CD4-positive, alpha-beta T cell treated with Interferon gamma for 1 hour (primary cell): ENCODE measurements around the gene CAPN9.
"Not testable (repeated sequence)": the region's sequence is repeated elsewhere in the genome, so short reads cannot be mapped to it uniquely, and the experiment has no call there.

Experiments
- DNase-seq: peaks from one replicate; pipeline ENCODE4 v3.0.0-alpha.2; 2020

Gene CAPN9

DNA sequence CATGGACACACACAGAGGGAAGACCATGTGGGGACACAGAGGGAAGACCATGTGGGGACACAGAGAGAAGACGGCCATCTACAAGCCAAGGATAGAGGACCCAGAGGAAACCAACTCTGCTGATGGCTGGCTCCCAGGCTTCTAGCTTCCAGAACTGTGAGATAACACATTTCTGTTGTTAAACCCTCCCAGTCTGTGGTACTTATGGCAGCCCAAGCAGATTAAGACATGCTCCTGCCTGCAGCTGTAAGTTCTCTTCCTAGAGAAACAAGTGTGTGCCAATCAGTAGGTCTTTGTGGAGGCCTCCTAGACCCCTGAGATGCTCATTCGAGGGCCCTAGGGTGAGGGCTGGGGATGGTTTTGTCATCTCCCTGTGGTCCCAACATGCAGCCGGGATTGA is 35.9 kb upstream of the CAPN9 start:
- DNase-seq: no peak

DNA sequence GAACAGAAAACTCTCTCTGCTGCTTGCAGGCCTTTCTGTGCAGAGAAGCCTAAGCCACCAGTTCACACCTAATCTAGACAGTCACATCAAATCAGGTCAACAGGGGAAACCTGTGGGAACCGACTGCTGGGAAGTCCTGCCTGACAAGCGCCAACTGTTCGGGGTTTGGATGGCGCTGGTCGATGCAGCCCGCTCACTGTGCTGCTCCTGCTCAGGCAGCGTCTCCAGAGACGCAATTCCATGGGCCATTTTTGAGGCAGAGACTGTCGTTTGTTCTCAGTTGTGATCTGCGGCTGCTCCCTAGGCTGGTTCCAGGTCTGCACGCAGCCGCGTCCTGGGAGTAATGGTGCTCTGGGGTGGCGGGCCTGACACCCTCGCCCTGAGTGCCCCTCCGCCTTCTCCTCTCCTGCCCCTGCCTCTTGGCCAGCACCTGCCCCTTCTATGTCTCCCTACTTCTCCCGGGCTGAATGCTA is 34.7 kb upstream of the CAPN9 start:
- no peak for DNase-seq

DNA sequence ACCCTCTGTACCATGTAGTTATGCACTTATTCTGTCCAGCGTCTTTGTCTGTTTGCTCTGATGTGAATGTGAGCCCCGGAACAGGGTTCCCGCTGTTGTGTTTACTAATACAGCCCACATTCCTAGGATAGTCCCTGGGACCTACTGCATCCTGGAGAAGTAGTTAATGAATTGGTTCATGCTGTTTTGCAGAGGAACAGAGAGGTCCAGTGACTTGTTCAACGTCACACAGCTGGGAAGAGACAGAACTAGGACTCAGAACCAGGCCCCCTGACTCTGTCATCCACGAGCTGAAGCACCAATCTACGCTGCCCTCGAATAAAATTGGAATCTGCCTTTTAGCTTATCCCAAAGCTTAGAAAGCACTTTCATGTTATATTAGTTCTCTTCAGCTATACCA is 34.0 kb upstream of the CAPN9 start:
- no peak for DNase-seq

DNA sequence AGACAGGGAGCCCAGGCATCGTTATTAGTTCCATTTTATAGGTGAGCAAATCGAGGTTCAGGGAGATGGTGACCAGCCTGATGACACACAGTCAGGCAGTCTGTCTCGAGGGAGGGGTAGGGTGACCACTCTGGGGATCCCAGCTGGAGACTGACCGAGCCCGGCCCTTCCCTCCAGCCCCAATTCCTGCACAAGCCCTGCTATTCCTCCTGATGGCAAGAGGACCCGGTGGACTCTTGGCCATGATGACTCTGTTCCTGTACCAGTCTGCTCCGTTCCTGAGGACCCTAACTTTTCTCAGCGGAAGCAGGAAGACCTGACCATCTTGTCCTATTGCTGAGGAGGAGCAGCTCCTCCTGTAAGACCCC is 33.7 kb upstream of the CAPN9 start:
- no peak for DNase-seq

DNA sequence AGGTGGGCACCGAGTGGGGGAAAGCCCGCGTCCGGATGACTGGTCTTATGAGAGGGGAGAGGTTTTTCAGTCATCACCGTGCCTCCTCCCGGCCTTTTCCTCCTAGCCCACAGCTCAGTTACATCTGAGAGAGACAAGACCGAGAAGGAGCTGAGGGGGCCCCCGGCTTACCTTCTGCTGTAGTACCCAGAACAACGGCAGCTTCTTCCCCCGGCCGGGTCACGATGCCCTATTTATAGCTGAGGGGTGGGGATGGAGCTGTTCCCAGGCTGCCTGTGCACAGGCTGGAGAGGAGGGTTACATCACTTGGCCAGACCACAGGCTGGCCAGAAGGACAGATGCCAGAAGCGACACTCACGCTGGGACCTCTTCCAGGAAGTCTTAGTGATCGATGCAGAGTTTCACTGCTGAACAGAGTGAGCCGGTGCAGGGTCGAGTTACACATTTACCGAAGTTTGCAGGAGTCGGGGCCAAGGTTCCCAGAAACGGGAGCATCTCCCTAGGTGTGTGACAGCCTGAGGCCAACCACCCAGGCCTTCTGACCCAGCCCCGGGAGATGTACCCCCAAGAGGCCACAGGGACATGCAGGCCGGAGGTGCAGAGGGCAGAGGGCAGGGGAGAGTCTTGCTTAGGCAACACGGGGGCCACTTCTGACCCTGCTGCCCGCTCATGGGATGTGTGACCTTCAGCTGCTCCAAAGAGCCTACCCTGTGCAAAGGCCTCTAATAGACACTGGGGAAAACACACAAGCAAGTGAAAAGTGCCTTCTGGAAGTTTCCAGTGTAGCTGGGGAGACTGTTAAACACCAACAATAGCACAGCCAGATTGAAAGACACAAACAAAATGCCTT is 33.0 kb upstream of the CAPN9 start, which contains the start of gene AGT:
TSS of gene AGT (minus strand) at position 208 of the 850 bp plus-strand sequence. CDS start 3,299 bp downstream, outside the sequence.
- DNase-seq: no peak

DNA sequence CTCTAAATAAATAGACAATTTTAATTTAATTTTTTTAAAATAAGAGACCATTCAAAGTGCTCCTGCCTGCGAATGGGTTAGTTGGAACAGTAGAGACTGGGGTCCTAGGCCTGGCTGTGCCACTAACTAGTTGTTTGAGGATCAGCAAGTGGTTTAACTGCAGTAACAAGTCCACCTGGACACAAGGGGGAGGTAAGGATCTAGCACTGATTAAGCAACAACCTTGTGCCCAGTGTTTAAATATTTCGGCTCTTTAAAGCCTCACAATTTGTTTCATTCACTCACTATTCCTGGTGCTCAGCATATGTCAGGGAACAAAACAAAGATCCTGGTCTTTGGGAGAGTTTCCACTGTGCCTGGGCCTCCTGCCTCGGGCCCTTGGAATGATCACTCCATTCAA is 31.7 kb upstream of the CAPN9 start:
- DNase-seq: no peak

DNA sequence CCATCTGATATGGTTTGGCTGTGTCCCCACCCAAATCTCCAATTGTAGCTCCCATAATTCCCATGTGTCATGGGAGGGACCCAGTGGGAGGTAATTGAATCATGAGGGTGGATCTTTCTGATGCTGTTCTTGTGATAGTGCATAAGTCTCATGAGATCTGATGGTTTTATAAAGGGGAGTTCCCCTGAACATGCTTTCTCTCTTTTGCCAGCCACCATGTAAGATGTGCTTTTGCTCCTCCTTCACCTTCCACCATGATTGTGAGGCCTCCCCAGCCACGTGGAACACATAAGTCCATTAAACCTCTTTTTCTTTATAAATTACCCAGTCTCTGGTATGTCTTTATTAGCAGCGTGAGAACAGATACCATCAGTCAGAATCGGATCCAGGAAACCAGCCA is 30.7 kb upstream of the CAPN9 start:
- not testable (repeated sequence) for DNase-seq

DNA sequence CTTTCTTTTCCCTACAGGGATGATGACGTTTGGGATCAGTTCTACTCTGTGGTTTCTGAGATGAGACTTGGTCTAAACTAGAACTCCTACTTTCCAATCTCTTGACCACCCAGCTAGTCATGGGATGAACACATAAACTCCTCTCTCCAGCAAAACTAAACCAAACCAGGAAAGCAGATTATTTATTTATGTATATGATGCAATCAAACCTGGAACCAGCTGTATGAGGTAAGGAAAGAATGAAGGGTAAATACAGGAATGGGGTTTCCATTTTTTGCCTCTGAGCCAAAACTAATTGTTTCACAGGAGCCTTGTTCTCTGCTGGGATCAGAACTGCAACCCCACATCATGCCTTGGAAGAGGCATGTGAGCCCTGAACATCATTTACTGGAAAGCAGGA is 29.9 kb upstream of the CAPN9 start:
- no peak for DNase-seq

DNA sequence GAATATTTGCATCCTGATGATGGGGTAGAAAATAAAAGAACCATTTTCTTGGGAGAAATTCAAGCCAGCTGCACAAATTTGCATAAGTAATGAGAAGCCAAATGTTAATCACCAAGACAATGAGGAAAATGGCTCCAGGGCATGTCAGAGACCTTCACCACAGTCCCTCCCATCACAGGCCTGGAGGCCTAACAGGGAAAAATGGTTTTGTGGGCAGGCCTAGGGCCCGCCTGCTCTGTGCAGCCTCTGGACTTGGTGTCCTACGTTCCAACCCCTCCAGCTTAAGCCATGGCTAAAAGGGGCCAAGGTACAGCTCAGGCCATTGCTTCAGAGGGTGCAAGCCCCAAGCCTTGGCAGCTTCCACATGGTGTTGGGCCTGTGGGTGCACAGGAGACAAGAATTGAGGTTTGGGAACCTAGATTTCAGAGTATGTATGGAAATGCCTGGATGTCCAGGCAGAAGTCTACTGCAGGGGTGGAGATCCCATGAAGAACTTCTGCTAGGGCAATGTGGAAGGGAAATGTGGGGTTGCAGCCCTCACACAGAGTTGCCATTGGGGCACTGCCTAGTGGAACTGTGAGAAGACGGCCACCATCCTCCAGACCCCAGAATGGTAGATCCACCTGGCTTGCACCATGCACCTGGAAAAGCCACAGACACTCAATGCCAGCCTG is 25.2 kb upstream of the CAPN9 start:
- DNase-seq: not testable (repeated sequence)

DNA sequence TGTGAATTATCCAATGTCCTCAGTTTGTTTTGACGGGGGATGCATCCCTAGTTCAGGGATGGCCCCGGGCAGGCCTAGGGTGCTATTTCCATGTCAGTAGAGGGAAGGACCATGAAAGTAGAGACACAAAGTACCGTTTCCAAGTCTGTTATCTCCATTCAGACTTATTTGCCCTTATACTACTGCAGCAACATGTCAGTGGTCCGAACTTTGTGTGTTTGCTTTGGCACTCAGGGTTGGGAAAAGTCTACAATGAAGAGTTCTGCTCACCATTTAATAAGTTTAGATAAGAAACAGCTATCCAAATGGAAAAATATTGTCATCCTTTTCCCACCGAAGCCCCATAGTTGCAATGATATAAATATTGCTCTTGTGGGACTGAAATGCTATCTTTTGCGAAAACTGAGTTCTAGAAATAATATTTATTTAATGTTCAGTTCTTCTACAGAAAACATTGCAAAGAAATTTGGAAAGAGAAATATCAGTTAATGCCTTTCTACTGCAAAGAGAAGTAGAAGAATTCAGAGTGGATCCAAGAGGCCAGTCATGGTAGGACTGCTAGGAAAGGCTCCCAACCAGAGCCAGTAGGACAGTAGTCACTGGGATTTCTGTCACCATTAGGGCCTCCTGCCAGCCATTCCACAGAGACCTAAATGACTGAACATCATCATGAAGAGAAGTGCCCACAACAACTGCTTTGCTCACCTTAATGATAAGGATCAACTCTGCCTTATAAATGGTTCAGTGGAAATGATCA is 21.8 kb upstream of the CAPN9 start:
- DNase-seq: no peak

DNA sequence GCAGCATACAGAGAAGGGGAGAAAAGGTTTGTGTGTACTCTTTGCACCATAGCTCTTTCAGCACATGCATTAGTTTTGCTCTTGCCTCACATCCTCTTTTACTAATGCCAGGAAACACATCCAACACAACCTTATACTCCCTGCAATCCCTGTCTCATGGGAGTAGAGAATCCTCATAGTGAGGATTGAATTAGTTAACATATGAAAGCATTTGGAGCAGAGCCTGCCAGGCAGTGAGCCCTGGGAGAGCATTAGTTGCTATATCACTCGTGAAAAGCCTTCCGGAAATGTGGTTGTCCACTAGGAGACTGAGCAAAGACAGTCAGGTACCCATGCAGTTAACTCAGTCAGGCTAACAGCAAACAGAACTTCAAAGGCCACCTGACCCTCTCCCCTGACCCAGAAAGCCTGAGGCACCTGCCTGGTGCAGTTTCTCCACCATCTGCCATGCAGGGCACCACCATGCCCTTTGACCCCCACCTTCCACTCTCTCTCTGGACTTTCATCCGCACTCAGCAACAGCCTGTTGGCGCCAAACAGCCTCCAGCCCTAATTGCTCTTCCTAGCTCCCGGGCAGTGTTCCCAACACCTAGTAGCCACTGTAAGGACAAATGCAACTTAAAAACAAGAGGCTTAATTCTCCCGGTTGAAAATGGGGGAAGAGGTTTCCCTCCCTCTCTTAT is 18.3 kb upstream of the CAPN9 start:
- DNase-seq: no peak

DNA sequence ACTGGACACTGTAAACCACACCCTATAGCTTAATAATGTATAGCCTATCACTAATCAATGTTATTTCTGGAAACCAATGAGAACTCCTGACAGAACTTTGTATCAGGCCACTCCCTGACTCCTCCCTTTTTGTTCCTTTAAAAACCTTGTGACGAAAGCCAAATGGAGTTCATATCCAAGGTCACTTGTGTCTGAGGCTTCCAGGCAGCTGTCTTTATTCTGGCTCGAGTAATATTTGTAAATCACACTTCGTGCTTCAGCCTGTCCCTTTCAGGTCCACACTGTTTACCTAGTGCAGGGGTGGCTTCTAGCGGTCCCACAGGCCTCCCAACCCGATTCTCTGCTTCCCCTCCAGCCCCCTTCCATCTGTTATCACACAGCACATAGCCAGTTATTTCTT is 16.2 kb upstream of the CAPN9 start:
- DNase-seq: no peak

DNA sequence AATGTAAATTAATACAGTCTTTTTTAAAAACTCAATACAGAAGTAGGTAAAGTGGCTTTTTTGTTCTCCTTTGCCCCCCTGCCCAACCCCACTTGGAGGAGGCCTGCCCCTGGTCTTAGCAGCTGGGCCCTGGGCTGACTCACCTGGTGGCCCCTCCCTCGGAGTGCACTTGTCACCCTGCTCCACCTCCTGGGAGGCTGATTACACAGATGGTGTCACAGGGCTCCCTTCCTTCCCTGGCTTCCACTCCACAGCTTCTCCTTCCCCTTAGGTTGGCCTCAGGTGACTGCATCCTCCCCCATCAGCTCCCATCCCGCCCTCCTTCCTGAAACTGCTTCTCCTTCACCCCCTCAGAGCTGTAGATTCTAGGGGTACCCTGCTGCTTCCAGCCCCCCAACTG is 11.7 kb upstream of the CAPN9 start:
- DNase-seq: no peak

DNA sequence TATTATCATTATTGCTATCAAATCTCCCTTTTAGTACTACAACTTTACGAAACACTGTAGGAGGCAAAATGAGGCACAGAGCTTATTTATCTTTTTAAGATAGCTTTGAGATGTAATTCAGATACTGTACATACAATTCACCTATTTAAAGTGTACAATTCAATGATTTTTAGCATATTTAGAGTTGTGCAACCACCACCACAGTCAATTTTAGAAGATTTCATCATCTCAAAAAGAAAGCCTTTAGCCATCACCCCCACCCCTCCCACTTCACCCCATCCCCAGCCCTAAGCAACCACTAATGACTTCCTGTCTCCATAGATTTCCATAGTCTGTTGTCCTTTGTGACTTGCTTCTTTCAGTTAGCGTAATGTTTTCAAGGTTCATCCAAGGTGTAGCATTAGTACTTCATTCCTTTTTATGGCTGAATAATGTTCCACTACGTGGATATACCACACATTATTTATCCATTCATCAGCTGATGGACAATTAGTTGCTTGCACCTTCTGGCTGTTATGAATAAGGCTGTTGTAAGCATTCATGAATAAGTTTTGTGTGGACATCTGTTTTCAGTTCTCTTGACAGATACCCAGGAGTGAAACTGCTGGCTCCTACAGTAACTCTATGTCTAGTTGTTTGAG is 9.4 kb upstream of the CAPN9 start:
- no peak for DNase-seq

DNA sequence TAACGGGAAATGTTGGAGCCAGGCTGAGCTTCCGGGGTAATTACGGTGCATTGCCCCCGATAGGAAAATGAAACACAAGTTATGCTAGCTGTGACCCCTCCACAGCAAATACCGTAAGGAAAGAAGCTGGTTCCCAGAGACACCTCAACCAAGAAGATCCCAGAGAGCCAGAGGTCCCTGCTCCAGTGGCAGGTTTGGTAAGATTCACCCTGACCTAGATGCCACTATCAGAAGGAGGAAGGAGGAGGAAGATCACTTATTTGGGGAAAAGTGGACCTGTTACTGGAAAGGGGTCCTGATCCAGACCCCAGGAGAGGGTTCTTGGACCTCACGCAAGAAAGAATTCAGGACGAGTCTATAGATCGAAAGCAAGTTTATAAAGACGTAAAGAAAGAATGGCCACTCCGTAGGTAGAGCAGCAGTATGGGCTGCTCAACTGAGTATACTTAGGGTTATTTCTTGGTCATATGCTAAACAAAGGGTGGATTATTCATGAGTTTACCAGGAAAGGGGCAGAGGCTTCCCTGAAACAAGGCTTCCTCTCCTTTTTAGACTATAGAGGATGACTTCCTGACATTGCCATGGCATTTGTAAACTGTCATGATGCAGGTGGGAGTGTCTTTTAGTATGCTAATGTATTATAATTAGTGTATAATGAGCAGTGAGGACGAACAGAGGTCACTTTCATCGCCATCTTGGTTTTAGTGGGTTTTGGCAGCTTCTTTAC is 7.5 kb upstream of the CAPN9 start:
- no peak for DNase-seq

DNA sequence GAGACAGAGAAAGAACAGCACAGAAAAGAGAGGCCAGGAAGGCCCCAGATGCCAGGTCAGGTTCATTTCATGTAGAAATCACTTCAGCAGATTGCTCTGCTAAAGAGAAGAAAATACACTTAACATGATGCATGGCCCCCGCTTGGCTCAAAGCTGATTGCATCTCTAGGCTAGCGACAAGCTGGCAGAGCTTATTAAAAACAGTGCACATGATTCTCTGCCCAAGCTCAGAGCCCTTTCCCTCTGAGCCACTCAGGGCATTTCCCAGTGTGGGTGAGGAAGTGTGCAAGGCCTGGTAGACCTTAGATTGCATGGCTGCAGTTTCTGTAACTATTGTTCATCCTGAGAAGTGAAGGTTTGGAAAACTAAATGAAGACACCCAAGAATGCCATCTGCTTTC is 3.3 kb upstream of the CAPN9 start:
- no peak for DNase-seq

DNA sequence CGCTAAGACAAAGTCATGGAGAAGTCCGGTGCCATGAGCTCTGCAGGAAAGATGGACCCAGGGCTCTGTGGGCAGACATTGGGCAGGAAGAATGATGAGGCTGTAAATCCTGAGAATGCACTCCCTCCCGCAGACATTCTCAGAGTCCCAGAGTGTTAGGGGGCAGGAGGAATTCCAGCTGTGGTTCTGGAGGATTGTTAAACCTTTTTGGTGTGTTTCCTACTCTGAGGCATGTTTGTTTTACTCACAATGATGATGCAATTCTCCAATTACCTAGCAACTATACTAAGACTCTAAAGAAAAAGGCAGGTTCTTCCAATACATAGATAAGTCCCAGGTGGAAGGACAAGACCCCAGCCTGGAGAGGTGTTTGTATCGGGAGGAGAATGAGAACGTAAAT is 2.8 kb upstream of the CAPN9 start:
- no peak for DNase-seq

DNA sequence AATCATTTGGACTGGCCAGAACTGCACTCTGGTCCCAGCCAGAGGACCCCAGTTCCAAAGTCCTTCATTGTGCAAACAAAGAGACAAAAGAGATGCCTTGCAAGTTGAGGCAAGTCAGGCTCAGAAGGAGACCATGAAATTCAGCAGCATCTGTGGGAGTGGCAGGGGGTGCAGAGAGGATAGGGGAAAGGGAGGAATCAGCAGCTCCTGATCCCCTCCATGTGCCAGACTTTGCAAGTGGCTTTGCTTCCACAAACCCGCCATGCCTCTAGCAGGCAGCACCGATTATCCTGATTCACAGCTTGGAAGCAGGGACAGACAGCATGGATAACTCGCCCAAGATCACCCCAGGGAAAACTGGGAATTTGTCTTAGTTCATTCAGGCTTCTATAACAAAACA is 2.1 kb upstream of the CAPN9 start:
- no peak for DNase-seq

DNA sequence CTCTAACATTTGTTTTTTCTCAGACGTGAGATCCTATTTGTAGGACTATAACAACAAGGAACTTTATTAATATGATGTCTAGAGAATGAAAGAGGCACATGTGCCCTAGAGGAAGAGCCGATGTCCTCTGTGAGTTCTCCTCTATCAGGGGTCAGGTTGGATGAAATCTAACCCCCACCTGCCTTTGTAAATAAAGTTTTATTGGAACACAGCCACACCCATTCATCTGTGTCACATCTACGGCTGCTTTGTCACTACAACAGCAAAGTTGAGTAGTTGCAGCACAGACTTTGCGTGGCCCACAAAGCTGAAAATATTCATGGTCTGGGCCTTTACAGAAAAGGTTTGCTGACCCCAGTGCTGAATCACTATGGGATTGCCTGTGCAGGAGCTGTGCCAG is 571 bp upstream of the CAPN9 start:
- DNase-seq: no peak

DNA sequence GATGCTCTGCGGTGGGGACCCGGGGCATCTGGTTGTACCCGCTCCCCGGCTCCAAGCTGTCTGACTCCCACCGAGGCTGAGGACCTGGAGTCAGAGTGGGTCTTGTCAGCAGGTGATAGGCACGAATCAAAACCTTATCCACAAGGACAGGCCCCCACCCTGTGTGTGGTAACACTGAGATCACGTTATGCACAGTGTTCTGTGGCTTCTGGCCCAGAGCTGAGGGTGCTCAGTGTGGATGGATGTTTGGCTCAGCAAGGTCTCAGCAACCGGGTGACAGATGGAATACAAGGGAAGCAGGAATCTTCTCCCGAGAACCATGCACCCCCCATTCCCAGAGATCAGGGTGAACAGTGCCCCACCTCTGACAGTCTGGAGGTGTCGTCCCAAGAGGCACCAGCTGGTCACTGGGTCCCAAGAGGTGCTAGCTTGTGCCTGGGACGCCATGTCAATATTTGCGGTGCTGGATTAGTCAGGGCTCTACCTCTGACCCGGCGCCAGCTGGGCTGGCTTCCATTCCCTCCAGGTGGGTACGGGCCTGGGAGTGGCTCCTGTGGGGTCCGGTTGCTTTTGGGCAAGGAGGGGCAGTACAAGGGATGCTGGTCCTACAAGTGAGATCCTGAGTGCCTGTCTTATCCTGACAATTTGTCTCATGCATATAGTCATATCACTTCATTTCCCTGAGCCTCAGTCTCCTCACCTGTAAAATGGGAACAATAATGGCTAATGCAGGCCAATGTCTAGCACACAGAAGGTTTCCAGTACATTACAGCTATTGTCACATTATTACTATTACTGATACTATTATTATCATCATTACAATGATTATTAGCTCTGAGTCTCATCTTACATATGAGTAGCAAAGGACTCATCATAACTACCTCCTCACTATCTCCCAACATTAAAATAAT is 957 bp downstream of the CAPN9 start:
- DNase-seq: no peak

DNA sequence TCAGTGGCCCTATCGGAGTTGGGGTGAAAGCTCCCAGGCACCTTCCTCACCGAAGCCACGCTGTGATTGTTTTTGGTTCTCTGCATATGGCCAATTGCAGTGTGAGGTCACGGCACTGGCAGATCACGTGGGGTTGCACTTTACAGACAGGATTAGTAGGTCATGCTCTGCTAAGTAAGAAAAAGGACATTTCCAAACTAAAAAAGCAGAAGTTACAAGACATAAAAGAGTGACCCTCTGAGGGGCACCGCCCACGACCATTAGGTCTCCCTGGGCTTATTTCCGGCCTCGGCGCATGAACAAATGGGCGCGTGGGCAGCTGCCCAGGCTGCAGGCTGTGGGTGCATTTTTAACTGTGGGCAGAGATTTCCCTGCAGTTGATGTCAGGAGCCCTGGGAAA is 2.0 kb downstream of the CAPN9 start:
- no peak for DNase-seq
